Mesothelial cell of epicardium (in vitro differentiated cells): ENCODE results near the gene CNTFR. TPM values are rescaled to one million over a fixed set of nuclear protein-coding genes. Genes with fewer than 3 reads are reported as not detected.

Source experiments
- DNase-seq, 2 experiments: peaks; one replicate each; pipeline ENCODE4 v3.0.0; 2021; ENCODE audit warnings: low spot score in 2 of 2; ENCODE audit not compliant: unreplicated experiment in 2 of 2
- H3K27ac Mint-ChIP-seq: 2 replicates; pipeline ENCODE4 v1.8.0; 2021; ENCODE audit warnings: mixed read lengths
- H3K27me3 Mint-ChIP-seq: 2 replicates; pipeline ENCODE4 v1.8.0; 2021; ENCODE audit warnings: low read depth, mixed read lengths
- H3K36me3 Mint-ChIP-seq: 2 replicates; pipeline ENCODE4 v1.8.0; 2021; ENCODE audit warnings: mixed read lengths
- H3K4me1 Mint-ChIP-seq: 2 replicates; pipeline ENCODE4 v1.8.0; 2021; ENCODE audit warnings: mixed read lengths
- H3K4me3 Mint-ChIP-seq: 2 replicates; pipeline ENCODE4 v1.8.0; 2021; ENCODE audit warnings: mild to moderate bottlenecking, moderate library complexity, mixed read lengths
- H3K9me3 Mint-ChIP-seq: 2 replicates; pipeline ENCODE4 v1.8.0; 2021; ENCODE audit warnings: mixed read lengths
- total RNA-seq: library from RNA; stranded (reverse); gene quantifications from 3 replicates; pipeline ENCODE4 v1.2.1, GENCODE V29; 2021
- TF ChIP-seq, protein P1 (sequence below): fragments of 200-600 bp; sonication (generic); IDR thresholded peaks from one replicate; pipeline ENCODE4 v1.5.0; 2021; ENCODE audit warnings: antibody characterized with exemption; ENCODE audit not compliant: unreplicated experiment

The CNTFR gene
- total RNA-seq, 1 donor from 2014 or later: 28.9 TPM

DNA sequence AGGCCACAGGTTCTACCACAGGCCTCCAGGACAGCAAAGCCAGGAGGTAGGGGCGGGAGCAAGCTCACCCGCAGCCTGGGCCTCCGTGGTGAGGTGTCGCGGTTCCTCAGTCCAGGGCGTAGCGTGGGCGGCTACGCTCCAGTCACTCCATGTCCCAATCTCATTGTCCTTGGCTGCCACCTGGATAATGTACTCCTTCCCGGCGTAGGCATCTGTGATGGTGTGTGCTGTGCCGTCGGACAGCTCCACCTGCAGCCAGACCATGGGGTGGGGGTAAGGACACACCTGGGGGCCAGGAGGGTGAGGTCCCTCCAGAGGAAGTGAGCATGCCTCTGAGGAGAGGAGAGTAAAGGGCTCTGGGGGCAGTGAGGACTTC lies 36.9 kb downstream of the CNTFR start:
- H3K4me3 Mint-ChIP-seq: no peak overlapping the region
- H3K9me3 Mint-ChIP-seq: no peaks in the 10 kb centered on the region
- peaks cover 28% of the 10 kb centered on the region for H3K4me1 Mint-ChIP-seq
- TF ChIP-seq, protein P1, sequence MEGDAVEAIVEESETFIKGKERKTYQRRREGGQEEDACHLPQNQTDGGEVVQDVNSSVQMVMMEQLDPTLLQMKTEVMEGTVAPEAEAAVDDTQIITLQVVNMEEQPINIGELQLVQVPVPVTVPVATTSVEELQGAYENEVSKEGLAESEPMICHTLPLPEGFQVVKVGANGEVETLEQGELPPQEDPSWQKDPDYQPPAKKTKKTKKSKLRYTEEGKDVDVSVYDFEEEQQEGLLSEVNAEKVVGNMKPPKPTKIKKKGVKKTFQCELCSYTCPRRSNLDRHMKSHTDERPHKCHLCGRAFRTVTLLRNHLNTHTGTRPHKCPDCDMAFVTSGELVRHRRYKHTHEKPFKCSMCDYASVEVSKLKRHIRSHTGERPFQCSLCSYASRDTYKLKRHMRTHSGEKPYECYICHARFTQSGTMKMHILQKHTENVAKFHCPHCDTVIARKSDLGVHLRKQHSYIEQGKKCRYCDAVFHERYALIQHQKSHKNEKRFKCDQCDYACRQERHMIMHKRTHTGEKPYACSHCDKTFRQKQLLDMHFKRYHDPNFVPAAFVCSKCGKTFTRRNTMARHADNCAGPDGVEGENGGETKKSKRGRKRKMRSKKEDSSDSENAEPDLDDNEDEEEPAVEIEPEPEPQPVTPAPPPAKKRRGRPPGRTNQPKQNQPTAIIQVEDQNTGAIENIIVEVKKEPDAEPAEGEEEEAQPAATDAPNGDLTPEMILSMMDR: no peak
- peaks cover 14% of the 10 kb centered on the region for H3K27me3 Mint-ChIP-seq
- no peak overlapping the region for H3K27ac Mint-ChIP-seq
- no peak for DNase-seq
- no peaks in the 10 kb centered on the region for H3K36me3 Mint-ChIP-seq

DNA sequence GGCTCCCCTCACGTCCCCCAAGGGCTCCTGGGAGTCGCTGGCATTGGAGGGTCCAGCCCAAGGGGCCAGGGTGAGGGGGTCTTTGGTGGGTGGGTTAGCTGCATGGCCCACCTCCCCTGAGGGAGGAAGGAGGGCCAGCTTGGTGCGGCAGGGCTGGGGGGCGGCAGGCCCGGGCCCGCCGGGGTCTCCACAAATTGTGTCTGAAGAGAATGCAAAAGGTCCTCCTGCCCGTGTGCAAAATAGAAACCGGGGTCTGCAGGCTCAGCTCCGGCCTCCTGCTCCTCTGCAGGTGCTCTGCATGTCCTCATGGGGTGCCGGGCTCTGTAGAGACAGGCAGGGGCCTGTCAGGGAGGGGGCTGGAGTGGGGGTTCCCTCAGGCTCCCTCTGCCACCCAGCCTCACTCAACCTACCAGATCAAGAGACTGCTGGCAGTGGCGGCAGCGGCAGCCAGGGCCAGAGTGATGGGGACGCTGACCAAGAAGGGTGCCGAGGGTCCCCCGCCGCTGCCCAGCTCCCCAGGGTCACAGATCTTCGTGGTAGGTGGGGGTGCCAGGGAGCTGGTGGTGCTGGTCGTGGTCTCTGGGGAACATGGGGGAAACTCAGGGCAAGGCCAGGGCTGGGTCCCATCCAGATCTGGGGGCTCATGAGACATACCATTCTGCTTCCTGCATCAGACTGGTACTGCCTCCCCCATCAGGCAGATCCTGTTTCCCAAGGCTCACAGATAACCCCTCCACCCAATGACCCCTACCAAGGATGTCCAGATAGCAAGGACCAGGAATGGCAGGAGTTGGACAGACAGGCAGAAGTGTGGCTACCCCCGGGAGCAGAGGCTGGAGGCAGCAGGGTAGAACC lies 37.5 kb downstream of the CNTFR start:
- H3K27me3 Mint-ChIP-seq: peaks cover 18% of the 10 kb centered on the region
- no peaks in the 10 kb centered on the region for H3K9me3 Mint-ChIP-seq
- H3K36me3 Mint-ChIP-seq: no peaks in the 10 kb centered on the region
- no peak overlapping the region for H3K4me3 Mint-ChIP-seq
- no peak for DNase-seq
- no peak overlapping the region for H3K27ac Mint-ChIP-seq
- peaks cover 23% of the 10 kb centered on the region for H3K4me1 Mint-ChIP-seq
- TF ChIP-seq, protein P1: no peak

DNA sequence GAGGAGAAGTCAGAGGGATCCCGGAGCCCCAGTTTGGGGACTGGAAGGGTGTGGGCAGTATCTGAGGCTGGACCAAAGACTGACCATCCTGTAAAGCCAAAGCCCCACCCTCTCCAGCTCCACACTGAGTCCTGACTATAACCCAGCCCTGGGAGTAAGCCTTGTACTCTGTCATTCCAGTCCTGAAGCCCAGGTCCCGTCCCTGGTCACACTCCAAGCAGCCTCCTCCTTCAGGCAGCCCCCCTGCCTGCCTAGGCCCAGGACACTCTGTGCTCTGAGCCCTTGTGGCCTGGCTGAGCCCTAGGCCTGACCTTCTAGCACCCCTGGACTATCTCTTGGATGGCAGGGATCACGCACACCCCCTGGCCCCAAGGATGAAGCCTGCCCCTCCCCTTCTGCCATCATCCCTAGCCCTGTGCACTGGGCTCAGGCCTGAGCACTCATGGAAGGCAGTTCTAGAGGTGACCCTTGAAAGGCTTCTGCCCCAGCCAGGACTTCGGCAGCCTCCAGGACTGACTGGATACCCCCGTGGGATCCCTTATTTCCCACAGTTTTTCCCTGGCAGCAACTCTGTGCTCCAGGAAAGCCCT lies 38.7 kb downstream of the CNTFR start:
- H3K27ac Mint-ChIP-seq: no peak overlapping the region
- no peaks in the 10 kb centered on the region for H3K9me3 Mint-ChIP-seq
- DNase-seq: no peak
- H3K36me3 Mint-ChIP-seq: no peaks in the 10 kb centered on the region
- H3K4me3 Mint-ChIP-seq: no peak overlapping the region
- TF ChIP-seq, protein P1: no peak
- peaks cover 27% of the 10 kb centered on the region for H3K27me3 Mint-ChIP-seq
- peaks cover 18% of the 10 kb centered on the region for H3K4me1 Mint-ChIP-seq

DNA sequence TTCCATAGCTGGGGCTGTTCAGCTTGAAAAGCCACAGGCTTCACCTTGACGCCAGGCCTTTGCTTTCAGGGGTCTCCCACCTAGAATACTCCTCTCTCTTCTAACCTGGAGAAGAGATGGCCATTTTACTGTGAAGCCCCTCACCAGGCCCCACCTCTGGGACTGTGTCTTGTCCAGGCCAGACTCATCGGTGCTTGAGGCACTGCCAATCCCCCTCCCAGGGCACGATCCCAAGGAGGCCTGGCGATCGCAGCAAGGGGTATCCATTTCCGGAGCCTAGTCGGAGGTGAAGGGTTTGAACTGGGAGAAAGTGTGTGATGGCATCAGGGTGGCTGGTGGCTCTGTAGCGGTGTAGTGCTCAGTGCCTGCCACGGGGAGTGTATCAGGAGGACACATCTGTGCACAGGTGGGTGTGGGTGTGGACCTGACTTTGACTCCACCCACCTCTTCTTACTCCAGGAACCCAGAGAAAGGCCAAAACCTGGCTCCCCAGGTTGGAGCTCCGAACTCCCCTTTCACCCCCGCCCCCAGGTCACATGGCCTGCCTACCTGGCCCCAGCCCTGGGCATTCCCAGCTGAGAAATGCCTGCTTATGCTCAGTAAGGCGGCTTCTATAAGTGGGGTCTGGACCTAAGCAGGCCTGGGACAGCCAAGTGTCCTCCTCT lies 39.4 kb downstream of the CNTFR start:
- Mint-ChIP-seq H3K4me3 (no peak overlapping the region), H3K36me3 (no peaks in the 10 kb centered on the region), H3K4me1 (peaks cover 14% of the 10 kb centered on the region), H3K9me3 (no peaks in the 10 kb centered on the region), H3K27me3 (peaks cover 34% of the 10 kb centered on the region), H3K27ac (no peak overlapping the region)
- no peak for DNase-seq
- TF ChIP-seq, protein P1: no peak

DNA sequence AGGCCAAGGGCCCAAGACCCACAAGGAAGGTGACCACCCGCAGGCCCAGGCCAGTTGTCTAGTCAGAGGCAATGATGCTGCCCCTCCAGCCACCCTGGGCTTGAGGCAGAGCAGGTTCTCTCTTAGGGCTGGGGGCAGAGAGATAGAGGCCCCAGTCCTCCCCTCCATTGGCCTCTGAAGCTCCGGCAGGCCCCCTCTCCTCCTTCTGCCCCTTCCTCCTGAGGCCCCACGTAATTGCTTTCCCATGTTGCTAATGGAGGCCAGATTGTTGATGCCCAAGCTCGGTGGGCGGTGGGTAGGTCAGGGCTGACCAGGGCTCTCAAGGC lies 40.2 kb downstream of the CNTFR start:
- no peaks in the 10 kb centered on the region for H3K9me3 Mint-ChIP-seq
- DNase-seq: no peak
- no peaks in the 10 kb centered on the region for H3K36me3 Mint-ChIP-seq
- H3K27ac Mint-ChIP-seq: no peak overlapping the region
- H3K4me1 Mint-ChIP-seq: peaks cover 6% of the 10 kb centered on the region
- H3K4me3 Mint-ChIP-seq: no peak overlapping the region
- TF ChIP-seq, protein P1: no peak
- H3K27me3 Mint-ChIP-seq: peaks cover 41% of the 10 kb centered on the region
